Cortex of kidney (tissue), 1 donor: ENCODE measurements around the gene TEX38.
"Not testable (repeated sequence)": the region's sequence is repeated elsewhere in the genome, so short reads cannot be mapped to it uniquely, and the experiment has no call there.

ENCODE experiments used
- DNase-seq: peaks from one replicate; lab custom pipeline; 2025; lab: John Stamatoyannopoulos, UW

The TEX38 gene

DNA sequence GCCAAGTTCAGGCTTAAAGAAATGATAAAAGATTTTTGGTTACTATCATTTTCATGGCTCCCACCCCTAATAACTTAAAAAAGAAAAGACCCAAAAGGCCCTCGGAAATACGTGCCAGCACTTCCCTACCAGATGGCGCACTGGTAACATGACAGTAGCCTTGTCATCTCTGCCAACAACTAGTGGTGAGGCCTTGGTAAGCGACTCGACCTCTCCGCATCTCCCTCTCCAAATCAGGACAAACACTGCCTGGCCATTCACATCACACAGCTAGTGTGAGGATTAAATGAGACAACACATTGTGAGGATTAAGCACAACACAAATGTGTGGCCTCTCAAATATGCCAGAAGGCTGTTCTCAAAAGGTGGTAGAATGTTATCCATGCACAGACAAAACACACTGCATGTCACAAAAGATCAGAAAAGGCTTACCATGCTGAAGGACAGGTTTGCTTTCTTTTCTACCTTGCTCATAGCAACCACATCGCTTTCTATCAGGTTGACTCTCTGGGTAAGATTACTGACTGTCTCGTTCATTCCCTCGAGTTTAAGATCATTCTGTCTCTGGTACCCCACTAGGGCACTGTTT is 16.4 kb downstream of the TEX38 start:
- DNase-seq, result no peak

DNA sequence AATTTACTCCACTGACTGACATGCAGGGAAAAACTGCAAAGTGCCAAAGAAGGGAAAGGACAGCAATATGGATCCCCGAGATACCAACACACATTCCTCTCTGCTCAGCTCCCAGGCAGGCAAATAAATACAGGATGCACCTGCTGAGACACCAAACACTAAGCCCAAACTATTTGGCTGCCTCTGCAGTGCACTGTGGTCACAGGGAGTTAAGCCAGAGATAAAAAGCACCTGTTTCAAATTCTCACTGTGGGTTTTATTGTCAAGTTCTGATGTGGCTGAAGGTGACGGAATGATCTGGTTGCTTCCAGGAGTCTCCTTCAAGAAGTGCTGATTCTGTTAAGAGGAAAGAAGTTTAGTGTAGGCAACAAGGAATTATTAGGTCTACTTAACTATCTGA is 17.7 kb downstream of the TEX38 start:
- DNase-seq, result no peak

DNA sequence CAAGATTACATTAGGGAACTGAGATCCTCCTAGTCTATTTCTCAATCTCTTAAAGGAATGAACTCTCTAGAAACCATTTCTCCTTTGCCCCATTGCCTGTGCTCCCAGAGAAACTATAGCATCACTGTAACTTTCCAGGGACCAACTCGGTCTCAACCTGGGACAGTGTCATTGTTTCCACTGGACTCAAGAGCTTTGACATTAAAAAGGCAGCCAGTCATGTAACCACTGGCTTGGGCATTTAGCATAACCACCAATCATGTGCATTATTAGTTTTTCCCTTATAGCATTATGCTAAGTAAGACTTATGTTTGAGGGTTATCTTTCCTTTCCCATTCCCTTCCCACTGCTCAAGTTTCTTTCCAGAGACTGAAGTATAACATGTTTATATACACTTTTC is 18.2 kb downstream of the TEX38 start:
- DNase-seq, result no peak

DNA sequence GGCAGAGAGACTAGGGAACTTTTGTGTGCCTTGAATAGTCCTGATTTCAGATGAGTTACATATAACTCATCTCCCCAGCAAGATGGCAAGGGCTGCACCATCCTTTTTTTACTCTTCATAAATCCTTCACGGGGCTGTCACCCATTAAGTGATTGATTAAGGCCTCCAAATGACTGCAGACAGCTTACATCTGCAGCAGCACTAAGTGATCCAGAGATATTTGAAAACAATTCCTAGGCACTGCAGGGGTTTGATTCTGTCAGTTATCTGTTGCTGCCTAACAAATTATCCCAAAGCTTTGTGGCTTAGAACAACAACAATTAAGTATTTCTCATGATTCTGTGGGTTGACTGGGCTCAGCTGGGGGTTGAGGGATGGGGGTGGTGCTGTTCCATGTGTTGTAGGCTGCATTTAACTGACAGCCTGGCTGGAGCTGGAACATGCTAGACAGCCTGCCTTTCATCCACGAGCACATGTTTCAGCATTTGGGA is 19.3 kb downstream of the TEX38 start:
- DNase-seq, result no peak

DNA sequence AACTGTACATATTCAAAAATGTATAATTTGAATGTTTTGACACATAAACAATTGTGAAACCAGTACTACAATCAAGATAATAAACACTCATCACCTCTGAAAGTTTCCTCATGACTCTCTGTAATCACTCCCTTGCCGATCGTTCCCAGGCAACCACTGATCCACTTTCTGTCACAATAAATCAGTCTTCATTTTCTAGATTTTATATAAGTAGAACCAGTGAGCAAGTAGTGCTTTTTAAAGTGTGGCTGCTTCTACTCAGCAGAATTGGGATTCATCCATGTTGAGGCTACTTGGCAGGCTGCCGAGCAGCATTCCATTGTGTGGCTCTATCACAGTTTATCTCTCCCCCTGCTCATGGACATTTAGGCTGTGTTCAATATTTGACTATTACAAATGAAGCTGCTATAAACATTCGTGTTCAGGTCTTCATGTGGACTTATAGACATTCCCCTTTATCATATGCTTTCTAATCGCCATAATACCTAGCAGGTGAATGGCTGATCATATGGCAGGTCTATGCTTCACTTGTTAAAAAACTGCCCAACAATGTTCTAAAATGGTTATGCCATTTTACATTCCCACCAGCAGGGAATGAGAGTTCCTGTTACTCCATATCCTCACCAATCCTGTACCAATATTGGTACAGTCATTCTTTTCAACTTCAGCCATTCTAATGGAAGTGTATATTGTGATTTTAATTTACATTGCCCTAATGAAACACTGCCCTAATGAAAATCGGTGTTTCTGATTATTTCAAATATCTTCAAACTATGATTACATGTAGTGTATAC is 20.5 kb downstream of the TEX38 start:
- no peak for DNase-seq

DNA sequence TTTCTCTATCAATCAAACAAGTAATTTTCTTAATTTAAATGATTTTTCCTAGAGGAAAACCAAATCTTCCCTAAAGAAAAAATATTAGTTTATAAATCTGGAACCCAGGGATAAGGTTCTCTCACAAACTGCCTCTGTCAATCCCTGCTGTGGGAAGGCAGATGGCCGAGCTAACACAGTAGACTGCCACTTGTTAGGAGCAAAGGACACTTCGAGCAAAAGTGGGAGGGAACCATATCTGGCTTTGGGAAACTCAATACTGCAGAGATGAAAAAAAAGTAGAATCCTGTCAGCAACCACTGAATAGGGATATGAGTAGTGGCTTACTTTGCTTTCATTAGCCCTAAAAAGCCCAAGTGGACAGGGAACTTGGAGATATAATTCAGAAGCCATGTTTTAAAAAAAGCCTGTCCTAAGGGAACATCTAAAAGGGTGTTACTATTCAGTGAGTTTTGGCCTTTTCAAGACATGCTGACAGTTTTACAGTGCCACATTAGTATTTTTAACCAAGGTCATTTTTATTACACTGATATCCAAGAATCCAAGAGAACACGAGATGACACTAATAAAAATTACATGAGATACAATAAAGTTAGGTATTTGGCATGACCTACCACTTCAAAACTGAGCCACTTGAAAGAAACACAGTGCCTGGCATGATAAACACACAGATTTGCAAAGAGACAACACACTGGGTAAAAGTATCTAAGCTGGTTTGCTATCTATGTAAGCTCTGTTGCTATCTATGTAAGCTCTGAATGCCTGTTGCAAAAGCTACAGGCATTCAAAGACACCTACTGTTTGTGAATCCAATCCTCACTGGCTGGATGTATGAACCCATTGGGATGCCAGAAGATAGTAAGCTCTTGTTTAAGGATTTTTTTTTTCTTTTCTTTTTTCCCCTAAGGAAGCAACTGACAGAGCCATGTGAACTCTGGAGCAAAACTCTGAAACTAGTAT is 21.4 kb downstream of the TEX38 start:
- no peak for DNase-seq

DNA sequence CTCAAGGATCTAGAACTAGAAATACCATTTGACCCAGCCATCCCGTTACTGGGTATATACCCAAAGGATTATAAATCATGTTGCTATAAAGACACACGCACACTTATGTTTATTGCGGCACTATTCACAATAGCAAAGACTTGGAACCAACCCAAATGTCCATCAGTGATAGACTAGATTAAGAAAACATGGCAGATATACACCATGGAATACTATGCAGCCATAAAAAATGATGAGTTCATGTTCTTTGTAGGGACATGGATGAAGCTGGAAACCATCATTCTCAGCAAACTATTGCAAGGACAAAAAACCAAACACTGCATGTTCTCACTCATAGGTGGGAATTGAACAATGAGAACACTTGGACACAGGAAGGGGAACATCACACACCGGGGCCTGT is 23.0 kb downstream of the TEX38 start:
- not testable (repeated sequence) for DNase-seq

DNA sequence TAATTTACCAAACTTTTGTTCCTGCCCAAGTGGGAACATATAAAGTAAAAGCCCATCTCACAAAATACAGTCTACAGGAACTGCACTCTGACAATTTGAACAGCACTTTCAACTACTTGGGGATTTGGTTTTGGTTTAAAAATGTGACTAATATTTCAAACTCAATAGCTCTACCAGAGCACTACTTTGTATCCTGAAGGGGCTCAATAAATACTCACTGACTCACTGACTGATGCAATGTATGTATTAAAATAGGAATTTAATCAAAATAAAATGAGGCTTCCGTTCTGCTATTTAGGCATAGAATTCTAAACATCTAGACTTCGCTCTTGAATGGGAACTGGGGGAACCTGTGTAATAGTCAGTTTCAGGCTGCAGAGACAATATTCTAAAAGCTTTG is 25.4 kb downstream of the TEX38 start:
- DNase-seq, result no peak

DNA sequence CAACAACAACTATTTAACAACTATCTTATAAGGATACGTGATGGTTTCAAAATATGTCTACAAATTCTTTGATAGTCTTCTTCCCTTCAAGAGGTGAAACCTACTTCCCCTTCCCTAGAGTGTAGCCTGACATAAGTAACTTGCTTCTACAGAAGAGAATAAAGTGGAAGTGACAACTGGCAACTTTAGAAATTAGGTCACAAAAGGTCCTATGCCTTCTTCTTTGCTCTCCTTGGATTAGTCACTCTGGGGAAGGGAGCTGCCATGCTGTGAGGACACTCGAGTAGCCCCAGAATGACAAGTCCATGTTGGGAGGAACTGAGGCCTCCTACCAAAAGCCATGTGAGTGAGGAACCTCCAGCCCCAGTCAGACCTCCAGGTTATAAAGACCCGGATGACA is 28.0 kb downstream of the TEX38 start:
- no peak for DNase-seq

DNA sequence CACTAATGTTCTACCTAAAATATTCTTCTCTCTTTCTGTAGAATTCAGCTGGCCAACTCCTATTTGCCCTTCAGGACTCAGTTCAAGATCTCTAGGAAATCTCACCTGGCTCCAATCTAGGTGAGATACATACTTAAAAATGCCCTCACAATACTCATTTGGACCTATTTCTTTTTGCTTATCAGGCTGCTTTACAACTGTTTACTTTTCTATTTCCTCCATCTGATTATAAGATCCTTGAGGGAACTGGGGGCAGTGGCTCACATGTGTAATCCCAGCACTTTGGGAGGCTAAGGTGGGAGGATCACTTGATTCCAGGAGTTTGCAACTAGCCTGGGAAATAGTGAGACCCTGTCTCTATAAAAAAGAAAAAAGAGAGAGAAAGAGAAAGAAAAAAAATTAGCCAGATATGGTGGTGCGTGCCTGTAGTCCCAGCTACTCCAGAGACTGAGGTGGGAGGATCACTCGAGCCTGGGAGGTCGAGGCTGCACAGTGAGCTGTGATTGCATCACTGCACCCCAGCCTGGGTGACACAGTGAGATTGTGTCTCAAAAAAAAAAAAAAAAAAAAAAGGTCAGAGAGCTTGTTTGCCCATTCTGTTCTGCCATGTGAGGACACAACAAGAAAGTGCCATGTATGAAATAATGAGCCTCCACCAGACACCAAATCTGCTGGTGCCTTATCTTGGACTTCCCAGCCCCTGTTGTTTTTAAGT is 32.4 kb downstream of the TEX38 start:
- DNase-seq, result no peak

DNA sequence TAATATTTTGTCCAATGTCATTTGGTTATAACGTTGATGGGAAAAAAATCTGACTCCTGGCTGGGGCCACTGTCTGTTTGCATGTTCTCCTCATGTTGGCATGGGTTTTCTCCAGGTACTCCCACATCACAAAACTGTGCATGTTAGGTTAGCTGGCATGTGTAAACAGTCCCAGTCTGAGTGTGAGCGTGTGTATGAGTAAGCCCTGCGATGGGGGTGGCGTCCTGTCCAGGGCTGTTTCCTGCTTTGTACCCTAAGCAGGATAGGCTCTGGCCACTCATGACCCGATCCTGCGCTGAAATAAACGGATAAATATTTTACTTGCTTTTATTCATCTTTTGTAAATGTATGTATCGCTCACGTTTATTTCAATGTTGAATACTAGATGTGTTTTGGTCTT is 33.8 kb downstream of the TEX38 start:
- no peak for DNase-seq

DNA sequence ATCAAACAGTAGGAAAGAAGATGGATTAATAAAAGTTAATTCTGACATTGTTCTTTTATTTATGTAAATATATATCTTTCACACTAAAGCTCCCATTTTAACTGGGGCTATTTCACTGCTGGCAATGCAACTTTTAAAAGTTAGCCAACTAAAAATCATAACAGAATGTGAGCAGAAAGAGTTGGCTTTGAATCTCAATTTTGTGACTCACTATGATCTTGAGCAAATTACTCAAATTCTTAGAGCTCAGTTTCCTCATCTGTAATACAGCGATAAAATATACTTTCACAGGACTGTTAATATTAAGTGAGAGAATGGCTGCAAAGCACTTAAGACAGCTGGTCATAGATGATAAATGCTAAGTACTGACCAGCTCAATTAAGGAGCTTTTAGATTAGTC is 36.5 kb downstream of the TEX38 start:
- no peak for DNase-seq

DNA sequence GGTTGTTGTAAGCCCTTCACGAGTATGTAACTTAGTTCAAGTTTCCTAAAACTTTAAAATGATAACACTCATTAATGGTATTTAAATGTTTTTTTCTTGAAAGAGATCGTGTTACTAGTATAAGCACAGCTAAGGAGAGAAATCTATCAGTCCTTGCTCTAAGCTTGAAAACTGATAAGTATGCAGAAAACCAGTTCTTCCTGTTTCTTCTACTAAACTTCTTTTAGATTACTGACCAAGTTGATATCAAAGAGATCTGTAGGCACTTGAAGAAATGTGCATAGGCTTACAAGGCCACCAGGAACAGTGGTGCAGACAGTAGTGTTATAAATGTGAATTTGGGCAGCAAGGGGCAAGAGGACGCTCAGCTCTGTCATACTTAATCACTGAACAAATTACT is 43.3 kb downstream of the TEX38 start:
- no peak for DNase-seq

DNA sequence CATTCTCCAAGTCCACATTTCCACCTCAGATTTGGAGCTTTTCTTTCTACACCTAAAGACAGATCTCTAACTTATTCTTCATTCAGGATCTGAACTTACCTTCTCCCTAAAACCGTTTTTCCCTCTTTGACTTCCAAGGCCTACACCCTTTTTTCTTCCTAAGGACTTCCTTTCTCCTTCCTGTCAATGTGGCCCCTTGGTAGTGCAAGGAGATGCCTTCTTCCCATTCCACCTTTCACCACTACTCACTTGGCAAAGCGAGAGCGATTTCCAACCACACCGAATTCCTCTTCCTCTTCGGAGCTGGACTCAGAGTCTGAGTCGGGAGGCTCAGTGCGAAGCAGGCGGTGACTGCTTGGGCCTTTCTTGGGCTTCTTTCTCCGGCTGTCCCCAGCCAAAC is 46.0 kb downstream of the TEX38 start:
- DNase-seq, result no peak

DNA sequence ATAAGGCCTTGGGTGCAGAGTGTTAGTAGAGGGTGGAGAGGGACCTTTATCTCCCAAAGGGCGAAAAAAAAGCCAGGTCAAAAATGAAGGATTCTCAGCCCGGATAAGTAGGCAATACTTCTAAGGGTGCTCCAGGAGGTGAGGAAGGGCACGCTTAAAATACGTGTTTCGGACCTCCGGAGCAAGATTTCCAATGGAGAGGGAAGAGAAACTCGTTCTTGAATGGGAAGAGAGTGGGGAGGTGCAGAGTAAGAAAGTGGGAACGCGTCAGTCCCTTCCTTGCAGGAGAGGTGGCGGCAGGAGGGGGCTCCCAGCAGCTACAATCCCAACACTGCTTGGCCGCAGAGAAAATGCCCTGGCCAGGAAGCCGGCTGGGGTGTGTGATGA is 46.7 kb downstream of the TEX38 start:
- DNase-seq, result no peak

DNA sequence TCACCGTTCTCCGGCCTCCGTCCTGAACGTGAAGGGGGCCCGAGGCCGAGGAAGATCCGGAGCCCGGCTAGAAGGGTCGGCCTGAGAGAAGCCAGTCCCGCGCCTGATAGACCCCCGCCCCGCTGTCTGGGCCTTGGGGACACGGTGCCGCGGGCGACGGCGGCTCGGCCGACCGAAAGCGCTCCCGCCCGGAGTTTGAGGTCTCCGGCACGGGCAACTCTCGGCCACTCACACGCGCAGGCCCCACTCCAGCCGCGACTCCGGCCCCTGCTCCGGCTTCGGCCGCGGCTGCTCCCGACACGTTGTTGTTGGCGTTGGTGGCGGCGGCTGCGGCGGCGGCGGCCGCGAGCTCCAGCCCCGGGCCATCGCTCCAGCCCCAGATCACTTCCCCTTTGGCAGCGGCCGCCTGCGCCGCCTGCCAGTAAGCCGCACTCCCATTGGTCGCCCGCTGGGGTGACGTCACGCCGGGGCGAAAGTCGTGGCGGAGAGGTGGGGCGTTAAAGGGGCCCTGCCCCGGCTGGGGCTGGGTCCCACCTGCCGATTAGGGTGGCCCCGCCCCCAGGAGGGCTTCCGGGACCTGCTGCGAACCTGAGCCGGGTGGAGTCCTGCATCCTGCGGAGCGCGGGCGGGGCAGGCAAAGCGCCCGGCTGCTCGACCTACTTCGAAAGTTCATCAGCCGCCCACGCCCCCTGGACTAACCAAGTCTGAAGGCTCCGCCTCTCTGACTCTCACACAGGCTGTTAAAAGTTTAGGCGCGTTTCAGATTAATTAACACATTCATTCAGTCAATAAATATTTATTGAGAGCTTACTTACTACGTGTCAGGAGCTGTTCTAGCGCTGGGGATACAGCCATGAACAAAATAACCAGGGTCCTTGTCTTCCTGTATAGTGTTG is 47.3 kb downstream of the TEX38 start, which contains the start of gene EFCAB14:
Gene EFCAB14, minus strand, starts transcription at position 388 of the 896 bp plus-strand sequence. CDS start 1,027 bp downstream, outside the sequence.
- peak; percentile 73 for DNase-seq

DNA sequence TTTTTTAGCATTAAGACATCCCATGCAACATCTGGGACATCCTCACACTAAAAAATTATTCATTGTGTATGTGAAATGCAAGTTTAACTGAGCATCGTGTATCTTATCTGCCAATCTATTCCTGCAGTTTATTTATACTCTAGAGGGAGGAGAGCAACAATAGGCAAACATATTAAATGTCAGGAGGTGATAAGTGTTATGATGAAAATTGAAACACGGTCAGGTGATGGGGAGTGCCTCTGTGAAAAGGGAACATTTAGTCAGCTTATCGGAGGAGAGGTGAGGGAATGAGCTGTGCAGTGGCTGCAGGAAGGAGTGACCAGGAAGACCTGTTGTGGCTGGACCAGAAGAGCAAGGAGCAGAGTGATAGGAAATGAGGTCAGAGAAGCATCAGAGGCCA is 48.0 kb downstream of the TEX38 start:
- DNase-seq, result no peak

DNA sequence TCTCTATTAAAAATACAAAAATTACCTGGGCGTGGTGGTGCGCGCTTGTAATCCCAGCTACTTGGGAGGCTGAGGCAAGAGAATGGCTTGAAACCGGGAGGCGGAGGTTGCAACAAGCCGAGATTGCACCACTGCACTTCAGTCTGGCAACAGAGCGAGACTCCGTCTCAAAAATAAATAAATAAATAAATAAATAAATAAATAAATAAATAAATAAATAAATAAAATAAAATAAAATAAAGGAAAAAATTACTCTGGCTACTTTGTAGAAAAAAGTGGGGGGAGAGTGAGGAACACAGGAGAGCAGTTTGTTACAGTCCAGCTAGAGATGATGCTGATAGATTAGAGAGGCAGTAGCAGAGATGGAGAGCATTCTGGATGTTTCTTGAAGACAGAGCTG is 48.7 kb downstream of the TEX38 start:
- not testable (repeated sequence) for DNase-seq

DNA sequence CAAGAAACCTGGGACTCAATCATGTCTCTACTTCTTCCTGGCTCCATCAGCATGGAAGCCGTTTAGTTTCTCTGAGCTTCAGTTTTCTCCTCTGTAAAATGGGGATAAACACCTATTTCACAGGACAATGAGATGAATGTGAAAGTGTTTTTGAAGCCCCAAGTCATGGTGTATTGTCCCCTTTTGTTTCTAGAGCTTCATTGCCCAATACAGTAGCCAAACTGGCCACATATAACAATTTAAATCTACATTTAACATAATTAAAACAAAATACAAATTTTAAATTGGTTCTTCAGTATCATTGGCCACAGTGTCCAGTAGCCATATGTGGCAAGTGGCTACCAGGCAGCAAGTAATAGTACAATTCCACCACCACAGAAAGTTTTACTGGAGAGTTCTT is 49.5 kb downstream of the TEX38 start:
- no peak for DNase-seq

DNA sequence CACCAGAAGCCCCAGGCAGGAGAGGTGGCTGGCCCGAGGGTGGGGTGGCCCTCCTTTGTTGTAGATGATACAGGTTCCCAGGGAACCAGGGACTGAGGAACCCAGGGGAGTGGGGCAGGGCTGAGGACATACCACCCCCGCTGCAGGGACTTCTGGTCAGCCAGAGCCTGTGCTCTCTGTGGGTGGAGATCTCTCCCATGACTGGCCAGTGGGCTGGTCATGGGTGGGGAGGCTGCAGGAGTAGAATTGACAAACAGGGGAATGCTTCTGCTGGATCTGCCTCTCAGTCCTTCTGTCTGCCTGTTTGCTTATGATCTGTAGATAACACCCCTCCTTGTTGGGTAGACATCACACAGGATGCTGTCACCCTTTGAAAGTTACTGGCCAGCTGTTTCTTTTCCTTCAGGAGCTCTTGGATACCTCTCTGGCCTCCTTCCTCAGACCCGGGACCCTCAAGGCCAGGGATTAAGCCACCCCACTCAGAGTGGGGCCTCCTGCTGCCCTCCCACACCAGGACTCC is 50.1 kb downstream of the TEX38 start:
- no peak for DNase-seq
